Measurements from ENCODE around the gene TIMP3.
"Not testable (repeated sequence)": the region's sequence is repeated elsewhere in the genome, so short reads cannot be mapped to it uniquely, and the experiment has no call there.

TIMP3 gene

GRCh38 chr22:32868946-32869345 lies 67.4 kb downstream of the TIMP3 start:
- no peak overlapping the region for H3K27ac ChIP-seq
- TF ChIP-seq CTCF (conservative IDR thresholded peaks at IDR 0.05) = no peak

GRCh38 chr22:32870474-32870873 lies 69.0 kb downstream of the TIMP3 start:
- no peak for TF ChIP-seq CTCF (conservative IDR thresholded peaks at IDR 0.05)
- no peak overlapping the region for H3K27ac ChIP-seq

DNA sequence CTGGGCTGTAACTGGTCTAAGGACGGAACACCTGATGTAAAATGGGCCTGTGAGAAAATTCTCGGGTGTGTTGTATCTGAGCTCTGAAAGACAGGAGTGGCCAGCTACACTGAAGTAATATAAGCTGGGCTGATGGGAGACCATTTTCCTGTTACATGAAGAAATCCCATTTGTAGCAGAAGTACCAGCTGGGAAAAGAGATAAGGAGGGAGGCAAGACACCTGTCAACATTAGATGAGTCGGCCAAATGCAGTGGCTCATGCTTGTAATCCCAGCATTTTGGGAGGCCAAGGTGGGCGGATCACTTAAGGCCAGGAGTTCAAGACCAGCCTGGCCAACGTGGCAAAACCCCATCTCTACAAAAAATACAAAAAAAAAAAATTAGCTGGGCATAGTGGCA lies 72.1 kb downstream of the TIMP3 start:
- H3K27ac ChIP-seq = not testable (repeated sequence)

- TF ChIP-seq CTCF (conservative IDR thresholded peaks at IDR 0.05) = no peak
- no peak overlapping the region for H3K27ac ChIP-seq
These were observed 72.9 kb downstream of the TIMP3 start for GRCh38 chr22:32874385-32874784.

DNA sequence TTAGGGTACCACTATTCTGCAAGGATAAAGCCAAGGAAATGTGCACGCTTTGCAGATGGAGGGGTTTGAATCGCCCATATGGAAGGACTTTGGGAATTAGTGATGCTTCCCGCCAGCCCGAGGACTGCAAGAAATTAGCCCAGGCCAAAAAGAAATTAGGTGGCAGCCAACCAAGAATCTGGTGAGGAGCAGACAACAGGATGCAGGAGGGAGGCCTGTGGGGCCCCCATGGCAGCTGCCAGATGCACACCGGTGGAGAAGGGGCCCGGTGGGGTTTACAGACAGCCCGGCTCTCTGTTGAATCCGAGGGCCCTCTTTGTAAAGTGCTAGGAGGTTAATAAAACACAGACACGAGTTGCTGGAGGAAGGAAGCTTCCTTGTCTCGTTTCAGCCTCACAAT lies 73.5 kb downstream of the TIMP3 start:
- TF ChIP-seq CTCF (conservative IDR thresholded peaks at IDR 0.05) = no peak
- H3K27ac ChIP-seq = no peak overlapping the region

- no peak overlapping the region for H3K27ac ChIP-seq
- TF ChIP-seq CTCF (conservative IDR thresholded peaks at IDR 0.05) = no peak
These were observed 75.0 kb downstream of the TIMP3 start for GRCh38 chr22:32876516-32876915.

DNA sequence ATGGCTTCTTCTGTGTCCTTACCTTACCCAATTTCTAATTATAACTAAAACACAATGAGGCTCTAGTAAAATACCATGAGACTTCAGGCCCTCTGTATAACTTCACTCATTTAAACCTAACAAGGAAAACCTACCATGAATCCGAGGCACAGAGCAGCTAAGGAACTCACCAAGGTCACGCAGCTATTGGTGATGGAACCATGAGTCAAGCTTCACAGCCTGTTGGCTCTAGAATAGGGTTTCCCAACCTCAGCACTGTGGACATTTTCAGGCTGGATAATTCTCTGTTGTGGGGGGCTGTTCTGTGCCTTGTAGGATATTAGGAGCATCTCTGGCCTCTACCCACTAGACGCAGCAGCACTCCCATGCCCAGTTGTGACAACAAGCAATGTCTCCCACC lies 75.7 kb downstream of the TIMP3 start:
- H3K27ac ChIP-seq = no peak overlapping the region
- no peak for TF ChIP-seq CTCF (conservative IDR thresholded peaks at IDR 0.05)

DNA sequence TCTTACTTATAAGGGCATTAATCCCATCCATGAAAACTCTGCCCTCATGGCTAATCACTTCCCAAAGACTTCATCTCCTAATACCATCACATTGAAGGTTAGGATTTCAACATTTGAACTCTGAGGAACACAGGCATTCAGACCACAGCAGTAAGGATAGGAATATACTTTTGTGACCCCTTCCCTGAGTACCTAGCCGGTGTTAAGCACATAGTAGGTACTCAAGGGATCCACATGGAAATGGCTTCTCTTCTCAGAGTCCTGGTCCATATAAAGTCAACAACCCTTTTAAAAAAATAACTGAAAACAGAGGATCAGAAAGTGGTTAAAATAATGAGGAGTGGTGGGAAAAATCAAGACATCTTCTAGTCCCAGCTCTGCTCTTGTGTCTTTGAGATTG lies 78.0 kb downstream of the TIMP3 start:
- H3K27ac ChIP-seq = no peak overlapping the region
- no peak for TF ChIP-seq CTCF (conservative IDR thresholded peaks at IDR 0.05)

Measured in VCaP (cell line).